ENCODE measurements around the gene USHBP1. TPM values are rescaled to one million over a fixed set of nuclear protein-coding genes. Genes with fewer than 3 reads are reported as not detected.

Gene USHBP1
- total and polyA plus RNA-seq, 2 of the 13 experiments (the other 11 are each of a cell fraction or from before 2014, with no cell fraction given), result 0.15 to 1.5 TPM

GRCh38 chr19:17200408-17201079 lies 64.0 kb downstream of the USHBP1 start (continued):
- TF ChIP-seq ZFX (CRISPR knock-in tag; IDR thresholded peaks at IDR 0.05; ENCODE audit: low read depth) (peak; percentile 80), ZNF180 (CRISPR knock-in tag; IDR thresholded peaks at IDR 0.05; ENCODE audit: borderline replicate concordance, low read depth) (no peak), CREB1 (IDR thresholded peaks at IDR 0.05) (no peak), CREB1 (CRISPR knock-in tag; IDR thresholded peaks at IDR 0.05) (no peak; the same call in 1 of the 2 replicates), ZNF574 (CRISPR knock-in tag; IDR thresholded peaks at IDR 0.05) (peak; percentile 59; the same call in 1 of the 2 replicates), ZFP82 (CRISPR knock-in tag; IDR thresholded peaks at IDR 0.05; ENCODE audit: borderline replicate concordance) (no peak), ZNF326 (CRISPR knock-in tag; IDR thresholded peaks at IDR 0.05; ENCODE audit: borderline replicate concordance) (no peak), PHF20 (CRISPR knock-in tag; IDR thresholded peaks at IDR 0.05) (no peak; the same call in 1 of the 2 replicates), ZNF761 (CRISPR knock-in tag; conservative IDR thresholded peaks at IDR 0.05) (no peak), GLI4 (CRISPR knock-in tag; IDR thresholded peaks at IDR 0.05; ENCODE audit: borderline replicate concordance) (no peak), ZNF292 (CRISPR knock-in tag; IDR thresholded peaks at IDR 0.05; ENCODE audit: borderline replicate concordance, low read depth) (no peak; the same call in 1 of the 2 replicates), ZNF816 (CRISPR knock-in tag; IDR thresholded peaks at IDR 0.05; ENCODE audit: borderline replicate concordance) (no peak), CSRNP1 (CRISPR knock-in tag; IDR thresholded peaks at IDR 0.05) (peak; percentile 27; the same call in 1 of the 2 replicates), NR2F2 (IDR thresholded peaks at IDR 0.05; ENCODE audit: borderline replicate concordance, low read depth) (peak; percentile 65; the same call in 1 of the 2 replicates), KAT8 (CRISPR knock-in tag; IDR thresholded peaks at IDR 0.05) (no peak), TAF1 (CRISPR knock-in tag; IDR thresholded peaks at IDR 0.05) (no peak), ZNF142 (CRISPR knock-in tag; IDR thresholded peaks at IDR 0.05) (no peak), ZNF414 (CRISPR knock-in tag; IDR thresholded peaks at IDR 0.05) (0 out of 2 replicates have a peak, but pooled peaks have one; percentile 29), ZBTB42 (CRISPR knock-in tag; IDR thresholded peaks at IDR 0.05) (no peak)

Data from HepG2 (cell line).